GM18907 (cell line): ENCODE results near the gene MRAP2.

Experiments used
- ATAC-seq: cut with Tn5 transposase; IDR thresholded peaks from one replicate; pipeline ENCODE4 v1.9.1; 2021; ENCODE audit warnings: mild to moderate bottlenecking, moderate library complexity; ENCODE audit not compliant: unreplicated experiment

The MRAP2 gene, protein sequence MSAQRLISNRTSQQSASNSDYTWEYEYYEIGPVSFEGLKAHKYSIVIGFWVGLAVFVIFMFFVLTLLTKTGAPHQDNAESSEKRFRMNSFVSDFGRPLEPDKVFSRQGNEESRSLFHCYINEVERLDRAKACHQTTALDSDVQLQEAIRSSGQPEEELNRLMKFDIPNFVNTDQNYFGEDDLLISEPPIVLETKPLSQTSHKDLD

DNA sequence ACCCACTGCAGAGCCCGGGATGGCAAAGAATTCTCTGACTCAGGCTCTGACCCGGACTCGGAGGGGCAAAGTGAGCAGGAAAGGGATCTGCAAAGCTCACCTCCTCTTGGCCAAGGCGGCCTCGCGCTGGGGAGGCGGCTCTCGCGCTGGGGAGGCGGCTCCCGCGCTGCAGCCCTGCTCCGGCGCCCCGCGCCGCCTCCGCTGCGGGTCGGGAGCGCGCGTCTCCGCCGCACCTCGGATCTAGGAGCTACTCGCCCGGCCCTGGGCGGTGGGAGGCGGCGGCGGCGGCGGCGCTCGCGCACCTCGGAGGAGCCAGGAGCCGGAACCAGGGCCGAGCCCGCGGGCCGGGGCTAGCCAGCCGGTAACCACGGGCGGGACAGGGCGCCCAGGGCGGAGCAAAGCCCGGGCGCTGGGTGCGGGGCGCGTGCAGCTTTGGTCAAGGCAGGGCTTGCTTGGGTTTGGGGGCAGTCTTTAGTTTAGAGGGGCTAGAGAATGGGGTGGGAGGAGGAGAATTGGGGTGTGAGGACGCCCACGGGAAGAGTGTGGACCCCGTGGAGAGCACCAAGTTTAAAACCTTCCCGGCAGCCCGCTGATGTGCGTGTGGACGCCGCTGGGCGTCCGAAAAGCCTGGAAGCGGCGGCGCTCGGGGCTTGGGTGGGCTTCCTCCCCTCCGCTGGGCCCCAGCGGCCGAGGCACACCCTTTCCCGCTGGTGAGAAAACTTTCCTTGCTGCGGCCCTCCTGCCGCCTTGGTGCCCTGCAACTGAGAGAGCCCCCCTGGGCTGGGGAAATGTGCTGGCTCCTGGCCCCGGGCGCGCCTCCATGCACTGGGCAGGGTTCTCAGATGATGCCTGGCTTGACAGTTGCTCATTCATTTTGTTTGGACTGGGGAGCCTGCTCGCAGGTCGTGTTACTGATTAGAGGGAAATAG lies at the start of gene MRAP2:
TSS of gene MRAP2 (plus strand) at position 250 of the 929 bp plus-strand sequence. CDS start 21,547 bp downstream, outside the sequence.
- ATAC-seq: peak; percentile 70

DNA sequence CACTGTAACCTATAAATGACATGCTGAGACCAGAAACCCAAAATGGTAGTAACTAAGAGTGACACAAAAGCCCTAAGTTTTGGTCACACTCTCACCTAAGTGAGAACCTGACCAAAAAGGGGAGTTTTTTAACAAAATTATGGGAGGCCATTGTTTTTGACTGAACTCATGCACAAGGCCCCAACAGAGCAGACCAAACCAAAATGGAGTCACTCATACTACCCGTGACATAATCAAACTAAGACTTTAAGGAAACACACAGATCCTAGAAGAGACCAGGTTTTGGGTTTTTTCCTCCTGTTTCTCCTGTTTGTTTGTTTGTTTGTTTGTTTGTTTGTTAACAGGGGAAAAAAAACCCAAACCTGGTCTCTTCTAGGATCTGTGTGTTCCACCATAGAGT lies 49.2 kb upstream of the MRAP2 start:
- no peak for ATAC-seq

DNA sequence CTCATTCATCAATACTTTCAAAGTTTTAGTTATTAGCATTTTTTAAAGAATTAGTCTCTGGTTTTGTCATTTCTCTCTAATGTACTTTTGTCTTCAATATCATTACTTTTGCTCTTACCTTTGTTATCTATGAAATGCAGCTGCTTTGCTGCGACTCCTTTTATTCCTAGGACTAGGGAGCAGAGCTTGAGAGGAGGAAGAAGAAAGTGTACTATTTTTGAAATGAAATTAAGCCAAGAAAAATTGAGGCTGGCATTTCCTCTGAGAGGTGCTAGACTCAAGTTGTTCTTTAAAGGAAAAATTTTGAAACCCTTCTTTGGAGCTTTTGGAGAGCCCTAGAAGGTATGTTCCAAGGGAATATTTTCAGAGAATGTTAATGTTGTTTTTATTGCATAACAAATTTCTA lies 48.3 kb upstream of the MRAP2 start:
- no peak for ATAC-seq

DNA sequence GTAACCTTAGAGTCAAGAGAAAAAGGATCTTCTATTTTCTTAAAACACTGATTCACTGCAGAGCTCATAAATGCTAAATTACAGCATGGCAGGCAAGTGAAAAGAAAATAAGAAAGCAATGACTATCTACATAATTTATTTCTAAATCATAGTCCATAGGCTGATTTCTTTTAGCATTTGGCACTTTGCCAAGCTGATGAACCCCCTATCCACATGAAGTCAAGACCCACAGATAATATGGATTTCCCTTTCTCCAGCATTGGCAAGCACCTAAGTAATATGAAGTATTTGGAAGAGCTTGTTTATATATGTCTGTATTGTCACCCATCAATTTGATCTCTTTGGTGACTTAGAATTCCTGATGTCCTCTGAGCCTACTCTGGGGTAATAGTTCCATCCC lies 47.9 kb upstream of the MRAP2 start:
- no peak for ATAC-seq

DNA sequence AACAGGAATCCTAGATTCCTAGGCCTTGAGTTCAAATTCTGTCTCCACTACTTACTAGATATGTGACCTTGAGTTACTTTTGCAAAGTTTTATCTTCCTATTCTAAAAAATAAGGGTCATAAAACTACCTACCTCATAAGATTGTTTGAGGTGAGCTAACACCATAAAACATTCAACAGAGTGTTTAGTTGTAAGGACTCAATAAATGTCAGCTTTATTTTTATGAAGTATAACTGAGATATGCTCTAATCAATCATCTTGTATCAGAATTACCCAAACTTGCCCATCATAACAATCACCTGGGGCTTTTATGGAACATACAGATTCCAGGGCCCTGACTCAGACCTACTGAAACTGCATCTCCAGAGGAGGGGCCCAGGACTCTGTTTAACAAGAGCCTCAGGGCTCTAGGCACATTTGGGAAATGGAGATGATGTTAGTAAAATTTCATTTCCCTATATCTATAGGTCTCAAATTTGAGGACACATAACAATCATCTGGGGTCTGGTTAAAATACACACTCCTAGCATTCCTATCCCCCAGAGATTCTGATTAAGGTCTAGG lies 35.5 kb upstream of the MRAP2 start:
- ATAC-seq: no peak

DNA sequence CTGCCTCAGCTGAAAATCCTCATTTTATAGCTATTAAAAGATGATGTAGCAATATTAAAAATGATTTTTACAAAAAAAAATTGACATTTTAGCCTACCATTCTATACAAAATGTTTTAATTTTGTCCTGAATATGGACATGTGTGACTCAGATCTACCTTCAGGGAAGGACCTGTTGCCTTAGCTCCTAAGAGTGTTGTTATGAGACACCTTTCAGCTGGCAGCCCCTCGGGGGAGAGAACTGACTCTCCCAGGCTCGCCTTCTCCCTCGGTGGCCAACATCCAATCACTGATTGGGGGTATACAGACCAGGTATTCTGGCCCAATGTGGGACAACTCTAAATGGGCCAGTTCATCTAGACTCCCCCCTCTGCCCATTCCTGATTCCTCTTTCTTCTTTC lies 32.5 kb upstream of the MRAP2 start:
- ATAC-seq: no peak

DNA sequence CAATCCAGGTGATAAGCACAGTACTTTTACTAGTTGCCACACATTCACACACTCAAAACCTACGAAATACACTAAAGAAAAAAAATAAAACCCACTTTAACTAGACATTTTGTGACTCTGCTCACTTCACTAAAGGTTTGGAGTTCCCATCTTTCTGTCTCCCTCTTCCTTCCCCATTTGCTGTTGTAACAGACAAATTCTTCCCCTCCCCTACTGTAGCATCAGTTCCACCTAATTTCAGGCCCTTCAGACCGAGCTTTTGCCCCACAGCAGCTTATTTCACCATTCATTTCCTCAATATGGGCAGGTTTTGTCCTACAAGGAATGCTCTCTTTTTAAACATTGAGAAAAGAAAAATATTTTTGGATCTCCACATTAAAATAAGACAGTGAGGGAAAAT lies 31.3 kb upstream of the MRAP2 start:
- ATAC-seq: no peak

DNA sequence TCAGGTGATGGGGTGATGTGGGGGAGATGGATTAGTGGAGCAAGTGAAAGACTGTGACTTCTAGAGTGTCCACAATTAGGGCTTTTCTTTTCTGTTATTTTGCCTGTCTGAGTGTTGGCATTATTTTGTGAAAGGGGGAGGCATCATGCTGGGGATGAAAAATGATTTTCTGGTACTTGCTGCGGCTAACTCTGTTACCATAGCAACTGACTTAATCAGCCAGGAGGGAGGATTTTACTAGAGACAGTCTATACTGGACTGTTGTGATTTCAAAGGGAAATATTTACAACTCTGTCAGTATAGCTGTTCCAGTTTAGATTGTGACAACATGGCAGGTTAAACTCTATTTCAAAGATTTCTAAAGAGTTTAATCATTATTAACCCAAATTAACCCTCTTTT lies 30.4 kb upstream of the MRAP2 start:
- no peak for ATAC-seq

DNA sequence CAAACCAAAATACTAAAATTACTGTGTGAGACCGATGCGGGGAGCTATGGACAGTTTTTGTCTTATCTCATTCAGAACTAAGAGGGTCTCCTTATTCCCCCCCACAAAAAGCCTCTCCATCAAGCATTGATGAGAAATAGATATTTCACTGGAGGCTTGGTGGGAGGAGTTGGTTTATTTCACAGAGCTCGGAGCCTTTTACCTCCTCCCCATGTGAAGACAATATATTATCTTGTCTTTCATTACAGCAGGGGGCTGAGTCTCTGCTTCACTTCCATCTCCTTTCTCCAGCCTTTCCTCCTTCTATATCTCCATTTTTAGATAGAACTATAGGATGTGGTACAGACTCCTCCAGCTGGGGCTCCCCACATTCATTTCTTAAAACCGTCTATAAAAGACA lies 29.9 kb upstream of the MRAP2 start:
- no peak for ATAC-seq

DNA sequence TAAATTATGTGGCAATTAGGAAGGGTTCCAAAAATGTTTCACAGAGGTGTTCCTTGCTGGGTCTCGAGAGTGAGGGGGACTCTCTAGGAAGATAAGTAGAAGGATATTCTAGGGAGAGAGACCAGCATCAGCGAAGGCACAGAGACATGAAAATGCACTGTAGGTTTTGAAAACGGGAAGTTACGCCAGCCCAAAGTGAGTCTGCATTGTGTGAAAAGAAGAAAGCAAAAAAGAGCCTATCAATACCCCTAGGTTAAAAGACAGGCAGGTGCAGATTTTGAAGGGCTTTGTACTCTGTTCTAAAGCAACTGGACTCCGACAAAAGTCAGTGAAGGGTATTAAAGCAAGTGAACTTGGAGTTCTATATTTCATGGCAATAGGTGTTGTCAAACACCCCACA lies 25.7 kb upstream of the MRAP2 start:
- ATAC-seq: no peak

DNA sequence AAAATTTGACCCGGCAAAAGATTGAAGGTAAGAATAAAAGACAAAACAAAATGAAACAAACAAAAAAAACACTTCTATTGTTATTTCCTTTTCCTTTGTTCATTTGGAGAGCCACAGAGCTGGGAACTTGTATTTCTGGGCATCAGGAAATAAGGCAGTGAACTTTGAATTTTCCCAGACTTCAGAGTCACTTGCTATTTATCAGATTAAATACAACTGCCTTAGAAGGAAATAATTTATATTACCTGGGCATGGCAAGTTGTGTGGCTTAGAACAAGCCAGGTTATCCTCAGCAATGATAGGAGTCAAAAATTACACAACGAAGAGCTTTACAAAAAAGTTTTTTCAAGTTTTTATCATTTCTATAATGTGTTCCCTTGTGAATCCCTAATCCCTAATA lies 20.2 kb upstream of the MRAP2 start:
- ATAC-seq: no peak

DNA sequence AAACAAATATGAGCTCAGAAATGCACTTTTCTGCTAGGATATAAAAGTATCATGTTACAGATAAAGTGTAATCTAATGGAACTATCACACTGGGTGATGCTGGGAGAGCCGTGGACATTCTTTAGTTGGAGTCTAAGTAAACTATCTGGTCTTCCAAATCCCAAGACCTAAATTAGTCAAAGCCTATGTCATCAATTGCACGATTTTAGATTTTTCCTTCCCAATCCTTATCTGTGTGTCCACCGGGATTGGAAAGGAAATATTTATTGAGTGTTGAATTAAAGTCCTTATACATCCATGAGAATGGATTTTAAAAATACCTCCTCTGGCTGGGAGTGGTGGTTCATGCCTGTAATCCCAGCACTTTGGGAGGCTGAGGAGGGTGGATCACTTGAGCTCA lies 19.6 kb upstream of the MRAP2 start:
- ATAC-seq: no peak

DNA sequence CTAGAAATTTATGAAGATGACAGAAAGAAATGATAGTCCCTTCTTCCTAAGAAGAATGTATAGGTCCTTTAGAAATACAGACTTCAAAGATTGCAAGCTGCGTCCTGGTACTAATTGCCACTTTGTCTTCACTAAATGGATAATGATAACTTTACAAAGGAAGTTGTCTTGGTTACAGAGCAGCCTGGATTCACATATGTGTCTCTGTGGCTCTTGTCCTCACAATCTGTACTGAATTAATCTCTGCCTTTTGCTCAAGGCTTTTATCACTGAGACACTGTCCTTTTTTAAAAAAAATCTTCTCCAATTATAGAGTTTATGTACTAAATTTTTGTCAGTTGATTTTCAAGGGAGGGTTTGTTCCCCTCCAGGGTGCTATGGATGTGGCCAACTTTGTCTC lies 17.5 kb upstream of the MRAP2 start:
- no peak for ATAC-seq

DNA sequence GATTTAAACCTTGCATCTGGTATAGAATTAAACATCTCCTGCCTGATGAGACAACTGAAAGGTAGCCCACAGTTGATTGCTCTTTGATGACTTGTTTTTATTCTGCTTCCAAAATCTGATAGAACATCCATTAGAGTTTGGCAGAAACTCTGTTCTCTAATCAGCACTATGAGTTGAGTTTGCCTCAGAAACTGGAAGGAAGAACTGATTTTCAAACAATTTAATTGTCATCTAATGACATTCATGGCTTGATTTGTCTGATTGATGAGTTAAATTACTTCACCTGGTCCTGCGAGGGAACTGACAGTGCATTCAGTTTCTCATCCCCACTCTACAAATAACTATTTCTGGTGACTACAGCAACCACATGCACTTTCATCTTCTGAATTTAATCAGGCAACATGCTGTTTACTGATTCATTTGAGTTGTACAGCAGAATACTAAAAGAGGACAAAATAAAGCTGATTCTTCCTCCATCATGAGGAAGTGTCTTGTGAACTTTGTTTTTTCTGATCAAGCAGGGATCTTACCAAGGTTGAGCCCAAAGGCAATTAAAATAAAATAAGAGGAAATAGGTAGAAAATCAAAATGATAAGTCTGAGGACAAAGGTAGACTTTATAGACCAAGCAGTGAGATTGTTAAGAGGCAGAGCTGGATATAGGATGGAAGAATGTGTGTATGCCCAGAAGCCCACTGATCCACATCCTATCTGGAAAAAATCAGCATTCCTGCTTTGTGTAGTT lies 15.7 kb upstream of the MRAP2 start:
- no peak for ATAC-seq

DNA sequence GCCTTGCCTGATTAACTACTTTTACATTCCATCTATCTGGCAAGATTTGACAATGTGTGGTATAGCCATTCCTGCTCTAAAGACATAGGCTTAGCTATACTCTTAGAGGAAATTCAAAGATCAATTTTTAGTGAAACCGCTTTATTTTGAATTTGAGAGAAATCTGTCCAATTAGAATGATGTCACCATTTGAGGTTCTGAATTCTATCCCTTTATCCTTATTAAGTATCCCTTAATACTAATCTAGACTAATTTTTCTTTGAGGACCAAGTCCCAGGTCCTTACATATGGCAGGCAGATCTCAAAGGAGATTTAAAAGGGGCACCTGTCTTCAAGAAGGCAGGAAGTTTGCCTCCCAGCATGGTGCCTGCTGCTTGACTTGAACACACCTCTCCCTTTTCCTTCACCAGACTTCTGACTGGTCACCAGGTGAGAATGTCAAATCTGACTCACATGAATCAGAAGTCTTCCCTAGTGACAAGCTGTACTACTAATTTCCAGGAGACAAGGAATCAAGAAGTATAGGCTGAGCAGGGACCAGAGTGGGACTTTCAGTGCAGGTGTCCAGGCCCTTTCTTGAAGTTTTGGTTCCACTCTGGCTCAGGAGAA lies 15.0 kb upstream of the MRAP2 start:
- no peak for ATAC-seq

DNA sequence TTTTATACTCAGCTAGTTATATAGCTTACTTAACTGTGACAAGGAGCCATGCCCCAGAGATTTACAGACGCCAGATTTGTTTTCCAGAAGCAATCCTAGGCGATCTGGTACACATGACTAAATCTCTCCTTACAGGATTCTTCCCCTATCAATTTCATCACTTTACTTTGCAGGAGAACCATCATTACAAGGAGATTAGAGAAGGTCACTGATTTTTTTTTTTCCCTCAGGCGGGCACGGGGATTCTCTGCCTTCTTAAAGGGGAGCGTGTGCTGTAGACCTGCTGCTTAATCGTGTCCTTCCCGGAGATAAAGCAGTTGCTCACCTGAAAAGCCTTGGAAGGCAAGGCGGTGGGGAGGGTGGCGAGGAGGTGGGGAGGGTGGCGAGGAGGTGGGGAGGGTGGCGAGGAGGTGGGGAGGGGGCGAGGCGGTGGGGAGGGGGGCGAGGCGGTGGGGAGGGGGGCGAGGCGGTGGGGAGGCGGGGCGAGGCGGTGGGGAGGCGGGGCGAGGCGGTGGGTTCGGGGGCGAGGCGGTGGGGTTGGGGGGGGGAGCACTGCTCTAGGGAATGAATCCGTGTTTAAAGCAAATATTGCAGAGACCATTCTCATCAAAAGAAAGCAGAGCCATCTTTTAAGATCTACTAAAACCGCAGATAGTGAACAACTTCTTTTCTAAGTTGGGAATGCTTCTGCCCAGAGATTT lies 14.3 kb upstream of the MRAP2 start:
- no peak for ATAC-seq

DNA sequence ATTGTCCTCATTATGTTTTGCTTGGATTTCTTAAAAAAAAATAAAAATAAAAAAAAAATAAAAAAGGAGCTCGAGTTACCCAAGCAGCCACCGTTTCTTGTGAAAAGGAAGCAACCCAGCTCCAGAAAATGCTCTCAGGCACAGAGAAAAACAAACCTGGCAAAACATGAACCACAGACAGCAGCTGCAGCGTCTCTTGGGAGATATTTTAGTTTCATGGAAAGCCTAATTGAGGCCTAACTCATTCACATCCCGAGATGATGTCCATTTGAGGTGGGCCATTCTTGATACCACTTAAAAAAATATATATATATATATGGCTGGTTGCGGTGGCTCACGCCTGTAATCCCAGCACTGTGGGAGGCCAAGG lies 13.7 kb upstream of the MRAP2 start:
- no peak for ATAC-seq

DNA sequence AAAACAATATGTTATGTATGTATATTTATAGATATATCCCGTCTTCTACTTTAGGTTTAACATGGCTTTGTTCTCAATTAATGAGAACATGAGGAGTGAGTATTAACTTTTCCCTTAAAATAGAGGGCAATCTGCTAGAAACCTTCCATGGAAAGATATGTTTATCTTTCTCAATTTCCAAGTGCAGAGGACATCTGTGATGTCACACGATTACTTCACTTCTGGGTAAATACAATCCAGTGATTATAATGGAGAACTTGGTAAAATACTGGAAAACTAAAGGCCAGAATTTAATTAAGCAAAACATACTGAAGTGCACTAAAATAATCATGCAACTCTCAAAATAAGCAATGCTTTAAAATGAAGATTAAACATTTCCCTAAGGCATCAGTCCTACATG lies 11.9 kb upstream of the MRAP2 start:
- ATAC-seq: no peak

DNA sequence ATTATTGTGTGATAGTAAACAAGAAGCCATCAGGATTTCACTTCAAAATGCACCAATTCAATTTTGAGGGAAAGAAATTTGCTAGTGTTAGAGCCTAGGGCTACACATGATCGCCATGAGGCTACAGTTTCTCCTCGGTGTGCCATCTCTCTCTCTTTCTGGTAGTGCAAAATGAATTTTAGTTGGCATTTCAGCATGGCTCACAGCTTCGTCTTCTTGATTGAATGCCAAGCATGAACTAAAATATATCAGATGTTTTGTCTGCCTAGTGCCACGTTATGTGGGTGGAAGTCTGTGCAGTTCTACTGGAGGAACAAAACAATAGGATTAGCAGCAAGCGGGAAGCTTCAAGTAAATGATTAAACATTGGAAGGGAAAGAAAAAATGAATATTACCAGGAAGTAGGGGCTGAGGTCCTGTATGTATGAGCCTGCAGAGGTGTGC lies 6.8 kb upstream of the MRAP2 start:
- ATAC-seq: no peak
